ENCODE data around the gene TK1. TPM values are rescaled to one million over a fixed set of nuclear protein-coding genes. Genes with fewer than 3 reads are reported as not detected.
"Not testable (repeated sequence)": the region's sequence is repeated elsewhere in the genome, so short reads cannot be mapped to it uniquely, and the experiment has no call there.

The TK1 gene
- total RNA-seq, 1 experiment from 2014 or later, result 133 TPM

DNA sequence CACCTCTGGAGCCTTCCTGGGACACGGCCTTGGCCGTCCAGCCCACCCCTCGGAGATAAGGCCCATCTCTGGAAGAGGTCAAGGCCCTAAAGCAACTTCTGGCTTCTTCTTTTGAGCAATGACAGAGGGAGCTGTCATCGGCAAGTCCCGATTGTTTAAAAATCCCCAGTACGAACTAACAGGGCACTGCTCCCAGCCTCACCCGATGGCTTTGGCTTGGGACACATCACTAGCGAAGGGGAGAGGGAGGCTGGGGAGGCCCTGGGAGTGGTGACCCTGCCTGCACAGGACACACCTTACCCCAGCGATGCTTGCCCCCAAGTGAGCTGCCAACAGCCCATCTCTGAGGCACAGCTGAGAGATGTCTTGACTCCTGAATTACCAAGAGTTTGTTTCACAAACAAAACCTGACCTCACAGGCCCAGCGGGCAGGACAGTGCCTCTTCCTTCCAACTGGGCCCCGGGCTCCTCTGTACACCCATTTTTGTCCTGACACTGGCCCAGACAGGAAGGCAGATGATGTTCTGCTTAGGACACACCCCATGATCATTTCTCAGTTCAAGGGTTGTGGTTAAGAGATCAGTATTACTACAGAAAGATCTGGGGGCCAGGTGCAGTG lies 13.6 kb downstream of the TK1 start:
- Histone ChIP-seq H3K27ac (ENCODE audit: low read depth, low read length, poor library complexity, severe bottlenecking) (no peak overlapping the region), H3K4me3 (ENCODE audit: low read depth, low read length, poor library complexity, severe bottlenecking) (no peak overlapping the region), H3K27me3 (replicated peaks; ENCODE audit: insufficient read depth, low read depth, low read length, poor library complexity) (no peaks in the 10 kb centered on the region), H3K36me3 (ENCODE audit: insufficient read depth, low read length, poor library complexity, severe bottlenecking) (peaks cover 22% of the 10 kb centered on the region), H3K4me1 (ENCODE audit: insufficient read depth, low read length, poor library complexity, severe bottlenecking) (peaks cover 8% of the 10 kb centered on the region), H3K9me3 (ENCODE audit: low read depth, low read length, poor library complexity, severe bottlenecking) (no peaks in the 10 kb centered on the region)
- TF ChIP-seq, protein P1, sequence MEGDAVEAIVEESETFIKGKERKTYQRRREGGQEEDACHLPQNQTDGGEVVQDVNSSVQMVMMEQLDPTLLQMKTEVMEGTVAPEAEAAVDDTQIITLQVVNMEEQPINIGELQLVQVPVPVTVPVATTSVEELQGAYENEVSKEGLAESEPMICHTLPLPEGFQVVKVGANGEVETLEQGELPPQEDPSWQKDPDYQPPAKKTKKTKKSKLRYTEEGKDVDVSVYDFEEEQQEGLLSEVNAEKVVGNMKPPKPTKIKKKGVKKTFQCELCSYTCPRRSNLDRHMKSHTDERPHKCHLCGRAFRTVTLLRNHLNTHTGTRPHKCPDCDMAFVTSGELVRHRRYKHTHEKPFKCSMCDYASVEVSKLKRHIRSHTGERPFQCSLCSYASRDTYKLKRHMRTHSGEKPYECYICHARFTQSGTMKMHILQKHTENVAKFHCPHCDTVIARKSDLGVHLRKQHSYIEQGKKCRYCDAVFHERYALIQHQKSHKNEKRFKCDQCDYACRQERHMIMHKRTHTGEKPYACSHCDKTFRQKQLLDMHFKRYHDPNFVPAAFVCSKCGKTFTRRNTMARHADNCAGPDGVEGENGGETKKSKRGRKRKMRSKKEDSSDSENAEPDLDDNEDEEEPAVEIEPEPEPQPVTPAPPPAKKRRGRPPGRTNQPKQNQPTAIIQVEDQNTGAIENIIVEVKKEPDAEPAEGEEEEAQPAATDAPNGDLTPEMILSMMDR (conservative IDR thresholded peaks at IDR 0.05; ENCODE audit: low read depth, low read length), result no peak
- no peak for TF ChIP-seq EZH2 (IDR thresholded peaks at IDR 0.05; ENCODE audit: borderline replicate concordance, low read depth, low read length, poor library complexity, severe bottlenecking)
- CTCF ChIA-PET, result no interaction called here
- no TSS peak for BruUV-seq (replicated peaks)
- no peak for DNase-seq (ENCODE audit: low spot score)
- intact Hi-C loops (cut with micrococcal nuclease; ENCODE audit: unreplicated experiment), result no loop called here
- POLR2A ChIA-PET (ENCODE audit: low non-redundant PET), result no interaction called here

DNA sequence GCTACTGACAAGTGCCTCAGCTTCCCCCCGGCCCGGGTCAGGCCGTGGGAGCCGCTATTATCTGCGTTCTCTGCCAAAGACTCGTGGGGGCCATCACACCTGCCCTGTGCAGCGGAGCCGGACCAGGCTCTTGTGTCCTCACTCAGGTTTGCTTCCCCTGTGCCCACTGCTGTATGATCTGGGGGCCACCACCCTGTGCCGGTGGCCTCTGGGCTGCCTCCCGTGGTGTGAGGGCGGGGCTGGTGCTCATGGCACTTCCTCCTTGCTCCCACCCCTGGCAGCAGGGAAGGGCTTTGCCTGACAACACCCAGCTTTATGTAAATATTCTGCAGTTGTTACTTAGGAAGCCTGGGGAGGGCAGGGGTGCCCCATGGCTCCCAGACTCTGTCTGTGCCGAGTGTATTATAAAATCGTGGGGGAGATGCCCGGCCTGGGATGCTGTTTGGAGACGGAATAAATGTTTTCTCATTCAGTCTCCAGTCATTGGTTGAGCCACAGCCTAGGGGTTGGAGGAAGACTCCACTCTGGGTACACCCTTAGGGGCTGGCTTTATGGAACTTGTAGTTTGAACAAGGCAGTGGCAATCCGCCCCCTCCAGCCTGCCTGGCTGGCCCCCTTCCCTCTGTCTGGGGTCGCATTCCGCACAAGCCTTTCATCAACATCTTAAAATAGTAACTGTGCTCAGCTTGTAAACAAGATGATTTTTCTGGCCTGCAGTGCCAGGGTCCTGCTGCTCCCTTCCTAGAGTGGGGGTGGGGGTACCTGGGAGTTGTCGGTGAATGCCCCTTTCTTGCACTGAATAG lies 14.4 kb downstream of the TK1 start:
- no peaks in the 10 kb centered on the region for H3K27me3 ChIP-seq (replicated peaks; ENCODE audit: insufficient read depth, low read depth, low read length, poor library complexity)
- H3K9me3 ChIP-seq (ENCODE audit: low read depth, low read length, poor library complexity, severe bottlenecking), result no peaks in the 10 kb centered on the region
- ChIA-PET POLR2A (ENCODE audit: low non-redundant PET) (interaction anchor here (0.6 kb wide), 1 partner anchor 15 kb away, joined by 3 read pairs; the partner anchor contains the start of genes AFMID and TK1), CTCF (no interaction called here)
- peaks cover 20% of the 10 kb centered on the region for H3K36me3 ChIP-seq (ENCODE audit: insufficient read depth, low read length, poor library complexity, severe bottlenecking)
- TF ChIP-seq, protein P1 (conservative IDR thresholded peaks at IDR 0.05; ENCODE audit: low read depth, low read length), result no peak
- no peak for TF ChIP-seq EZH2 (IDR thresholded peaks at IDR 0.05; ENCODE audit: borderline replicate concordance, low read depth, low read length, poor library complexity, severe bottlenecking)
- BruUV-seq (replicated peaks), result no TSS peak
- no peak overlapping the region for H3K27ac ChIP-seq (ENCODE audit: low read depth, low read length, poor library complexity, severe bottlenecking)
- DNase-seq (ENCODE audit: low spot score), result peak; percentile 32
- intact Hi-C loops (cut with micrococcal nuclease; ENCODE audit: unreplicated experiment), result no loop called here
- peaks cover 11% of the 10 kb centered on the region for H3K4me1 ChIP-seq (ENCODE audit: insufficient read depth, low read length, poor library complexity, severe bottlenecking)
- no peak overlapping the region for H3K4me3 ChIP-seq (ENCODE audit: low read depth, low read length, poor library complexity, severe bottlenecking)

DNA sequence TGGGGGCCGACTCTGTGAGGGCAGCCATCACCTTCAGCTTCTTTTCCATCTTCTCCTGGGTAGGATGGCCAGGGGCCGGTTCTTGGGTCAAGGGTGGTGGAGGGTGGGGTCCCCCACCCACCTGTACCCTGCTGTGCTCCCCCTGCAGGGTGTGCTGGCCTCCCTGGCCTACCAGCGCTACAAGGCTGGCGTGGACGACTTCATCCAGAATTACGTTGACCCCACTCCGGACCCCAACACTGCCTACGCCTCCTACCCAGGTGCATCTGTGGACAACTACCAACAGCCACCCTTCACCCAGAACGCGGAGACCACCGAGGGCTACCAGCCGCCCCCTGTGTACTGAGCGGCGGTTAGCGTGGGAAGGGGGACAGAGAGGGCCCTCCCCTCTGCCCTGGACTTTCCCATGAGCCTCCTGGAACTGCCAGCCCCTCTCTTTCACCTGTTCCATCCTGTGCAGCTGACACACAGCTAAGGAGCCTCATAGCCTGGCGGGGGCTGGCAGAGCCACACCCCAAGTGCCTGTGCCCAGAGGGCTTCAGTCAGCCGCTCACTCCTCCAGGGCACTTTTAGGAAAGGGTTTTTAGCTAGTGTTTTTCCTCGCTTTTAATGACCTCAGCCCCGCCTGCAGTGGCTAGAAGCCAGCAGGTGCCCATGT lies 15.1 kb downstream of the TK1 start:
- H3K9me3 ChIP-seq (ENCODE audit: low read depth, low read length, poor library complexity, severe bottlenecking); intact Hi-C loops (cut with micrococcal nuclease; ENCODE audit: unreplicated experiment); DNase-seq (ENCODE audit: low spot score); H3K4me3 ChIP-seq (ENCODE audit: low read depth, low read length, poor library complexity, severe bottlenecking); H3K27ac ChIP-seq (ENCODE audit: low read depth, low read length, poor library complexity, severe bottlenecking); CTCF ChIA-PET; H3K27me3 ChIP-seq (replicated peaks; ENCODE audit: insufficient read depth, low read depth, low read length, poor library complexity): not testable (repeated sequence)
- Histone ChIP-seq H3K4me1 (ENCODE audit: insufficient read depth, low read length, poor library complexity, severe bottlenecking) (peaks cover 11% of the 10 kb centered on the region), H3K36me3 (ENCODE audit: insufficient read depth, low read length, poor library complexity, severe bottlenecking) (peaks cover 20% of the 10 kb centered on the region)
- TSS peak; percentile 17 for BruUV-seq (replicated peaks)
- POLR2A ChIA-PET (ENCODE audit: low non-redundant PET), result interaction anchor here (0.6 kb wide), 1 partner anchor 15 kb away, joined by 3 read pairs; the partner anchor contains the start of genes AFMID and TK1

Data from A673 (cell line).